Activated T-helper 1 cell treated with anti-CD3 and anti-CD28 coated beads, Interleukin-12 subunit alpha, Interleukin-12 subunit beta, Interleukin-2, Interleukin-4 antibody, amounts not matched to agents 30 ng/mL and 10 ng/mL and 1 ng/mL, durations not matched to agents 14 hours and 24 hours and 36 hours (primary cell): ENCODE data around the gene ALKBH8. TPM values are rescaled to one million over a fixed set of nuclear protein-coding genes. Genes with fewer than 3 reads are reported as not detected.
"Not testable (repeated sequence)": the region's sequence is repeated elsewhere in the genome, so short reads cannot be mapped to it uniquely, and the experiment has no call there.

Experiments used
- DNase-seq: peaks from one replicate; pipeline ENCODE4 v3.0.0; 2021; ENCODE audit warnings: low spot score
- H3K27ac Mint-ChIP-seq: one replicate; pipeline ENCODE4 v1.8.0; 2021; ENCODE audit warnings: mild to moderate bottlenecking, mixed read lengths
- H3K27me3 Mint-ChIP-seq: one replicate; pipeline ENCODE4 v1.8.0; 2022; ENCODE audit warnings: mild to moderate bottlenecking, moderate library complexity, mixed read lengths; ENCODE audit not compliant: insufficient read depth
- H3K36me3 Mint-ChIP-seq: one replicate; pipeline ENCODE4 v1.8.0; 2021; ENCODE audit warnings: low read depth, mixed read lengths
- H3K4me1 Mint-ChIP-seq: one replicate; pipeline ENCODE4 v1.8.0; 2021; ENCODE audit warnings: low read depth, mixed read lengths
- H3K4me3 Mint-ChIP-seq: one replicate; pipeline ENCODE4 v1.8.0; 2021; ENCODE audit warnings: mild to moderate bottlenecking, moderate library complexity, mixed read lengths
- H3K9me3 Mint-ChIP-seq: one replicate; pipeline ENCODE4 v1.8.0; 2021; ENCODE audit warnings: mixed read lengths
- intact Hi-C: fragments of 100-400 bp; cut with micrococcal nuclease; formaldehyde crosslinking; loops from one replicate; pipeline ENCODE4 v1.15.1; 2024
- total RNA-seq: library from RNA; stranded (reverse); gene quantifications from 2 replicates; pipeline ENCODE4 v1.2.3, GENCODE V29; 2022

ALKBH8 gene
- total RNA-seq, 1 donor from 2014 or later = 14.7 TPM

DNA sequence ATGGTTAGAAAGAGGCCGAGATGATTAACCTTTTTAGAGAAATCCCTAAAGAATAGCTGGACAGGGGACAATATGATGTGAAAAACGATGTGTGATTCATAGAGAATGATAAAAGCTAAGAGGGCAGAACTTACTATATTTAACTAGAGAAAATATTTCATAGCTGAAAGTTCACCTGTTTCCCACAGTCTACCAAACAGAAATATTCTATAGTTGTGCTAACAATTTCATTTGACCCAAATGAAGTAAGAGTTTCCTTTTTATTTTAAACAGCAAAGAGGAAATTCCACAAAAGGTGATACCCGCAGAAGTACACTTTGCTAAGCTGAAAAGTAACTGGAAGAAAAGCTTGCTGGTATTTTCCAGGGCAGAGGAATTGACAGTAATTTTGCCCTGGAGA lies 26.7 kb downstream of the ALKBH8 start:
- no peak overlapping the region for H3K27ac Mint-ChIP-seq
- DNase-seq = no peak
- H3K36me3 Mint-ChIP-seq = peaks cover 12% of the 10 kb centered on the region
- H3K4me1 Mint-ChIP-seq = no peaks in the 10 kb centered on the region
- intact Hi-C loops = no loop called here
- H3K27me3 Mint-ChIP-seq = no peaks in the 10 kb centered on the region
- no peak overlapping the region for H3K4me3 Mint-ChIP-seq
- no peaks in the 10 kb centered on the region for H3K9me3 Mint-ChIP-seq

DNA sequence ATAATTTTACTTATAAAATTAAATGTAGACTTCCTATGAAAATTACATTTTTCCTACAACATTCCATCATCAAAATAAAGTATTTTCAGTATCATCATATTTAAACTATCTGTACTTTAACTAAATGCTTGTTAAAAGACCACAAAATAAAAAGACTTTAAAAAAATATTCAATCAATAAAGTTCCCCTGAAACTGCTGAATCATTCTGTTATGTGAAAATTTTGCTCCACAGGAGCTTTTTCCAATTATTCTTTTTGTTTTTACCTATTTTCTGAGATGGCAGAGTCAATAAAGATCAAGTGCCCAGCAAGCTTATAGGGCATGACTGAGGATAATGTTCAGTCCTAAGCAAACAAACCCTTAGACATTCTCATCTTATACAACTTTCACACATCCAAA lies 27.3 kb downstream of the ALKBH8 start:
- intact Hi-C loops = no loop called here
- no peaks in the 10 kb centered on the region for H3K9me3 Mint-ChIP-seq

GRCh38 chr11:107537155-107537554 lies 28.4 kb downstream of the ALKBH8 start:
- H3K9me3 Mint-ChIP-seq, H3K27ac Mint-ChIP-seq, H3K4me3 Mint-ChIP-seq, DNase-seq, H3K27me3 Mint-ChIP-seq, intact Hi-C loops, H3K4me1 Mint-ChIP-seq: not testable (repeated sequence)
- H3K36me3 Mint-ChIP-seq = peaks cover 11% of the 10 kb centered on the region

More for the DNA sequence above, 27.3 kb downstream of the ALKBH8 start:
- Mint-ChIP-seq H3K4me3 (no peak overlapping the region), H3K36me3 (peaks cover 11% of the 10 kb centered on the region), H3K27ac (no peak overlapping the region), H3K4me1 (no peaks in the 10 kb centered on the region), H3K27me3 (no peaks in the 10 kb centered on the region)
- no peak for DNase-seq

DNA sequence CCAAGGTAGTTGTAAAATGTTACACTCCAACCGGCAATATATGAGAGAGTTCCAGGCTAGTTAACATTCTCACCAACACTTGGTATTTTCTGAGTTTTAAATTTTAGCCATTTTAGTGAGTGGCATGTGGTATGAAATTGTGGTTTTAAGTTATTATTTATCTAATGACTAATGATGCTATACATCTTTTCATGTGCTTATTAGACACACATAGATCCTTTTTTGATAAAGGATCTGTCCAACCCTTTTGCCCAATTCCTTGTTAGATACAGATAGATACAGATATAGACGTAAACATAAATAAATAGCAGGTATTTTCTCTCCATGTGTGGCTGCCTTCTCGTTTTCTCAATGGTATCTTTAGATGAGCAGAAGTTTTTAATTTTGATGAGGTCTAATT lies 39.3 kb downstream of the ALKBH8 start:
- no peak overlapping the region for H3K27ac Mint-ChIP-seq

DNA sequence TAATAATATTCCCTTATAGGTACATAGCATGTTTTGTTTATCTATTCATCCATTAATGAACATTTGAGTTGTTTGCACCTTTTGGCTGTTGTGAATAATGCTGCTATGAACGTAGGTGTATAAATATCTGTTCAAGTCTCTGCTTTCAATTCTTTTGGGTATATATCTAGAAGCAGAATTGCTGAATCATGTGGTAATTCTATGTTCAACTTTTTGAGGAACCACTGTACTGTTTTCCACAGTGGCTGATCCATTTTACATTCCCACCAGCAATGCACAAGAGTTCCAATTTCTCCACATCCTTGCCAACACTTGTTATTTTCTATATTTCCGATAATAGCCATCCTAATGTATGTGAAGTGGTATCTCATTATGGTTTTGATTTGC lies 56.7 kb downstream of the ALKBH8 start:
- H3K36me3 Mint-ChIP-seq = peaks cover 10% of the 10 kb centered on the region
- H3K27ac Mint-ChIP-seq = no peak overlapping the region
- no peaks in the 10 kb centered on the region for H3K9me3 Mint-ChIP-seq
- intact Hi-C loops = no loop called here
- no peak overlapping the region for H3K4me3 Mint-ChIP-seq
- DNase-seq = no peak
- H3K27me3 Mint-ChIP-seq = no peaks in the 10 kb centered on the region
- no peaks in the 10 kb centered on the region for H3K4me1 Mint-ChIP-seq

More for the DNA sequence above, 39.3 kb downstream of the ALKBH8 start:
- no peaks in the 10 kb centered on the region for H3K4me1 Mint-ChIP-seq
- H3K4me3 Mint-ChIP-seq = no peak overlapping the region
- H3K36me3 Mint-ChIP-seq = peaks cover 6% of the 10 kb centered on the region
- intact Hi-C loops = no loop called here
- no peak for DNase-seq
- H3K27me3 Mint-ChIP-seq = no peaks in the 10 kb centered on the region
- H3K9me3 Mint-ChIP-seq = no peaks in the 10 kb centered on the region

DNA sequence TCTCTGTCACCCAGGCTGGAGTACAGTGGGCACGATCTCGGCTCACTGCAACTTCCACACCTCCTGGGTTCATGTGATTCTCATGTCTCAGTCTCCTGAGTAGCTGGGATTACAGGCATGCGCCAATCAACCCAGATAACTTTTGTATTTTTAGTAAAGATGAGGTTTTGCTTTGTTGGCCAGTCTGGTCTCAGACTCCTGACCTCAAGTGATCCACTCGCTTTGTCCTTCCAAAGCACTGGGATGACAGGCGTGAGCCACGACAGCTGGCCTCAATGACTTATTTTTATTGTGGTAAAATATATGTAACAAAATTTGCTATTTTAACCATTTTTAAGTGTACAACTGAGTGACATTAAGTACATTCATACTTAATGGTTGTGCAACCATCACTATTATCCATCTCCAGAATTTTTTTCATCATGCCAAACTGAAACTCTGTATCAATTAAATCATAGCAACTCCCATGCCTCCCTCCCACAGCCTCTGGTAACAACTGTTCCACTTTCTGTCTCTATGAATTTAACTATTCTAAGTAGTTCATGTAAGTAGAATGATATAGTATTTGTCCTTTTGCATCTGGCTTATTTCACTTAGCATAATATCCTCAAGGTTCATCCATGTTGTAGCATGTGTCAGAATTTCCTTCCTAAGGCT lies 57.2 kb downstream of the ALKBH8 start:
- Mint-ChIP-seq H3K4me3 (no peak overlapping the region), H3K27ac (no peak overlapping the region), H3K36me3 (peaks cover 11% of the 10 kb centered on the region), H3K27me3 (no peaks in the 10 kb centered on the region), H3K4me1 (no peaks in the 10 kb centered on the region), H3K9me3 (no peaks in the 10 kb centered on the region)
- DNase-seq = no peak
- intact Hi-C loops = no loop called here

DNA sequence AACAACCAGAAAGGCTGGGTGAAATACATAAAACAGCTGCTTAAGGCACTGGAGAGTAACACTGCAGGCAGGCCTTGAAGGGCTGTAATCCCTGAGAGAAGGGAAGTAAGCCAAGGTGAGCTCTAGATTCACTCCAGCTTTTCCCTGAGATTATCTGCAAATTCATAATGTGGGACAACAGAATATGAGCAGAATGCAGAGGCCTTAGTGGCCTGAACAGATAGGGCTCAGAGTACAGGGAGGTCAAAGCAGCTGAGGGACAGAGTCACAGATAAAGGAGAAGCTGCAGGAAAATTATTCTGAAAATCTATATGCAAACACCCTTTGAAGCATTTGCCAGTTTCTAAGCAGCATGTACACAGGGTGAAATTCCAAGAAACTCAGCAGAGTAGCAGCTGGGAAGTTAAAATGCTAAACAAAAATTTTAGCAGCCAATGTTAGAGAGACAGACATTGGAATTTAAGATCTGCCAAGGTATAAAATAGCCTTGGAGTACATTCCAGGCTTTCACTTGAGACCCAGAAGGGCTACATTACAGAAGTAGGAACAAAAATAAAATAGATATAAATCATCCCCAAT lies 59.8 kb downstream of the ALKBH8 start:
- Mint-ChIP-seq H3K9me3 (peaks cover 8% of the 10 kb centered on the region), H3K4me3 (no peak overlapping the region), H3K36me3 (peaks cover 25% of the 10 kb centered on the region), H3K4me1 (no peaks in the 10 kb centered on the region), H3K27me3 (no peaks in the 10 kb centered on the region), H3K27ac (no peak overlapping the region)
- no peak for DNase-seq
- intact Hi-C loops = no loop called here

GRCh38 chr11:107504981-107505380 lies 60.6 kb downstream of the ALKBH8 start:
- H3K36me3 Mint-ChIP-seq = peaks cover 25% of the 10 kb centered on the region
- intact Hi-C loops = no loop called here
- no peak for DNase-seq
- H3K4me3 Mint-ChIP-seq = no peak overlapping the region
- H3K4me1 Mint-ChIP-seq = no peaks in the 10 kb centered on the region
- peaks cover 8% of the 10 kb centered on the region for H3K9me3 Mint-ChIP-seq
- H3K27me3 Mint-ChIP-seq = no peaks in the 10 kb centered on the region
- H3K27ac Mint-ChIP-seq = no peak overlapping the region

DNA sequence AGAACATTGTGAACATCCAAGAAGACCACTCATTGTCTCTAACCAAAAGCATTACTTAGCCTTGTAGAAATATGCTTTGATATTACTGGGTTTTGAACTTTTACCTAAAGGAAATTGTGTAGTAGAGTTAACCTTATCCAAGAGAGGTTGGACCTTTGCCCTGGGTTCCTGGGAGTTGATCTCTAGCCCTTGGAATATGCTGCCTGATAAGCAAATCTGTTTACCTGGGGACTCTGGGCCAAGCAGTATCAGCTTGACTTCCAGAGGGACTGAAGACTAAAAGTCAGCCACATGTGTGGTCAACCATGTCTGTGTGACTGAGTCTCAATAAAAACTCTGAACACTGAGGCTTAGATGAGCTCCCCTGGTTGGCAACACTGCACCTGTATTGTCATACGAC lies 63.8 kb downstream of the ALKBH8 start:
- H3K9me3 Mint-ChIP-seq = peaks cover 8% of the 10 kb centered on the region
- H3K27ac Mint-ChIP-seq = no peak overlapping the region
- H3K27me3 Mint-ChIP-seq = no peaks in the 10 kb centered on the region
- H3K36me3 Mint-ChIP-seq = peaks cover 25% of the 10 kb centered on the region
- intact Hi-C loops = no loop called here
- no peaks in the 10 kb centered on the region for H3K4me1 Mint-ChIP-seq
- no peak overlapping the region for H3K4me3 Mint-ChIP-seq
- no peak for DNase-seq

DNA sequence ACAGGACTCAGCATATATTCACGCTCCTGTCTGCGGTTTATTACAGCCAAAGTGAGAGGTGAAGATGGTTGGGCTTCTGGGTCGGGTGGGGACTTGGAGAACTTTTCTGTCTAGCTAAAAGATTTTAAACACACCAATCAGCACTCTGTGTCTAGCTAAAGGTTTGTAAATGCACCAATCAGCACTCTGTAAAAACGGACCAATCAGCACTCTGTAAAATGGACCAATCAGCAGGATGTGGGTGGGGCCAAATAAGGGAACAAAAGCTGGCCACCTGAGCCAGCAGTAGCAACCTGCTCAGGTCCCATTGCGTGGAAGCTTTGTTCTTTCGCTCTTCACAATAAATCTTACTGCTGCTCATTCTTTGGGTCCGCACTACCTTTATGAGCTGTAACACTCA lies 68.2 kb downstream of the ALKBH8 start:
- H3K4me1 Mint-ChIP-seq, H3K36me3 Mint-ChIP-seq, intact Hi-C loops, H3K4me3 Mint-ChIP-seq, H3K27ac Mint-ChIP-seq, H3K9me3 Mint-ChIP-seq, H3K27me3 Mint-ChIP-seq, DNase-seq: not testable (repeated sequence)

- Mint-ChIP-seq H3K4me3 (no peak overlapping the region), H3K4me1 (no peaks in the 10 kb centered on the region), H3K27ac (no peak overlapping the region), H3K27me3 (peaks cover 2% of the 10 kb centered on the region), H3K9me3 (peaks cover 1% of the 10 kb centered on the region), H3K36me3 (peaks cover under 1% of the 10 kb centered on the region)
- DNase-seq = no peak
- intact Hi-C loops = no loop called here
Observed at GRCh38 chr11:107496011-107496410, 69.5 kb downstream of the ALKBH8 start.

GRCh38 chr11:107494055-107494454 lies 71.5 kb downstream of the ALKBH8 start:
- Mint-ChIP-seq H3K27me3 (peaks cover 2% of the 10 kb centered on the region), H3K4me1 (no peaks in the 10 kb centered on the region), H3K9me3 (no peaks in the 10 kb centered on the region), H3K36me3 (no peaks in the 10 kb centered on the region), H3K4me3 (no peak overlapping the region), H3K27ac (no peak overlapping the region)
- no peak for DNase-seq
- intact Hi-C loops = no loop called here

DNA sequence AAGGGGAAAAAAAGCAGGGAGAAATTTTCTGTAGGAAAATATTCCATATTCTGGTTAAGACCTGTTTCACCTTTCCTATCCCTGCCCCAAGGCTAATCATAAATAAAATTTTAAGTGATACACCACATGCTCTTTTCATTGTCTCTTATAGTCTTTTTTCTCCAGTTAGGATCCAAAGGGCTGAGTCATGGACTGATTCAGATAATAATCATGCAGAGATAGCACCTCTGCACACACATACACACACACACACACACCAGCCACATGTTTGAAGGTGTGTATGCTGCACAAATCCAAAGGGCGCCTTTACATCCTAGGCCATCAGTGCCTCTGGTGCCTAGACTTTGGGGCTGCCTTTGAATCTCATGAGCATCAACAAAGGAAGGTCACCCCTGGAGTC lies 72.4 kb downstream of the ALKBH8 start:
- Mint-ChIP-seq H3K27ac (no peak overlapping the region), H3K4me1 (no peaks in the 10 kb centered on the region), H3K27me3 (peaks cover 2% of the 10 kb centered on the region), H3K4me3 (no peak overlapping the region), H3K36me3 (no peaks in the 10 kb centered on the region), H3K9me3 (no peaks in the 10 kb centered on the region)
- no peak for DNase-seq
- intact Hi-C loops = no loop called here

- no peaks in the 10 kb centered on the region for H3K36me3 Mint-ChIP-seq
- H3K9me3 Mint-ChIP-seq = no peaks in the 10 kb centered on the region
- H3K4me3 Mint-ChIP-seq = no peak overlapping the region
- no peaks in the 10 kb centered on the region for H3K4me1 Mint-ChIP-seq
- DNase-seq = no peak
- intact Hi-C loops = no loop called here
- H3K27me3 Mint-ChIP-seq = peaks cover 7% of the 10 kb centered on the region
- H3K27ac Mint-ChIP-seq = no peak overlapping the region
Observed at GRCh38 chr11:107490836-107491235, 74.7 kb downstream of the ALKBH8 start.
